Skeletal muscle satellite cell (primary cell): ENCODE measurements around the gene STON1.
"Not testable (repeated sequence)": the region's sequence is repeated elsewhere in the genome, so short reads cannot be mapped to it uniquely, and the experiment has no call there.

Source experiments
- H3K27me3 ChIP-seq: 2 replicates; pipeline ENCODE4 v1.7.0; 2013; ENCODE audit warnings: low read length; ENCODE audit not compliant: control insufficient read depth, insufficient read depth
- H3K36me3 ChIP-seq: 2 replicates; pipeline ENCODE4 v1.7.0; 2013; ENCODE audit warnings: mild to moderate bottlenecking, control low read depth, low read length; ENCODE audit not compliant: insufficient read depth
- H3K4me1 ChIP-seq: 2 replicates; pipeline ENCODE4 v1.7.0; 2013; ENCODE audit warnings: low read length; ENCODE audit not compliant: control insufficient read depth, insufficient read depth
- H3K4me2 ChIP-seq: 2 replicates; pipeline ENCODE4 v1.7.0; 2013; ENCODE audit warnings: mild to moderate bottlenecking, low read length
- H3K4me3 ChIP-seq: 2 replicates; pipeline ENCODE4 v1.7.0; 2013; ENCODE audit warnings: low read length
- H3K9ac ChIP-seq: 2 replicates; pipeline ENCODE4 v1.7.0; 2013; ENCODE audit warnings: mild to moderate bottlenecking, low read depth, low read length, moderate library complexity
- H3K9me3 ChIP-seq: replicated peaks from 2 replicates; pipeline ENCODE4 v1.7.0; 2013; ENCODE audit warnings: mild to moderate bottlenecking, control low read depth, low read length

Gene STON1

DNA sequence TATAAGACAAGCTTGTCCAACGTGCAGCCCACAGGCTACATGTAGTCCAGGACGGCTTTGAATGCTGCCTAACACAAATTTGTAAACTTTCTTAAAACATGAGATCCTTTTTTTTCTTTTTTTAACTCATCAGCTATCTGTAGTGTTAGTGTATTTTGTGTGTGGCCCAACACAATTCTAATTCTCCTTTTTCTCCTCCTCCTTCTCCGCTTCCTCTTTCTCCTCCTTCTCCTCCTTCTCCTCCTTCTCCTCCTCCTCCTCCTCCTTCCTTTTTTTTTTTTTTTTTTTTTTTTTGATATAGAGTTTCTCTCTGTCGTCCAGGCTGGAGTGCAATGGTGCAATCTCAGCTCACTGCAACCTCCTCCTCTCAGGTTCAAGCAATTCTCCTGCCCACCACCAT, 48.4 kb downstream of the STON1 start:
- no peak overlapping the region for H3K9ac ChIP-seq
- no peaks in the 10 kb centered on the region for H3K4me1 ChIP-seq
- no peak overlapping the region for H3K4me3 ChIP-seq
- no peak overlapping the region for H3K4me2 ChIP-seq
- H3K27me3 ChIP-seq: no peaks in the 10 kb centered on the region
- H3K36me3 ChIP-seq: peaks cover 12% of the 10 kb centered on the region
- H3K9me3 ChIP-seq: no peaks in the 10 kb centered on the region

DNA sequence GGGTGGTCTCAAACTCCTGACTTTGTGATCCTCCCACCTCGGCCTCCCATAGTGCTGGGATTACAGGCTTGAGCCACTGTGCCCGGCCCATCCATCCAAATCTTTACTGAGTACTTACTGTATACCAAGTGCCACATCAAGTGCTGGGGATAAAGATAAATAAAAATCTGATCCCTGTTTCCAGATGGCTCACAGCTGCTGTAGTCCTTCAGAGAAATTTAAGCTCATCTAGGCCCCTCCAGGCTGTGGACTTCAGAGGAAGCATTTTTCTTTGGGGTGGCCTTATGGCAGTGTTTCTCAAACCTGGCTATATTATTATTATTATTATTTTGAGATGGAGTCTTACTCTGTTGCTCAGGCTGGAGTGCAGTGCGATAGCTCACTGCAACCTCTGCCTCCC, 54.0 kb downstream of the STON1 start:
- Histone ChIP-seq H3K27me3 (no peaks in the 10 kb centered on the region), H3K4me2 (no peak overlapping the region), H3K4me1 (no peaks in the 10 kb centered on the region), H3K36me3 (peaks cover 12% of the 10 kb centered on the region), H3K4me3 (no peak overlapping the region), H3K9ac (no peak overlapping the region), H3K9me3 (no peaks in the 10 kb centered on the region)

DNA sequence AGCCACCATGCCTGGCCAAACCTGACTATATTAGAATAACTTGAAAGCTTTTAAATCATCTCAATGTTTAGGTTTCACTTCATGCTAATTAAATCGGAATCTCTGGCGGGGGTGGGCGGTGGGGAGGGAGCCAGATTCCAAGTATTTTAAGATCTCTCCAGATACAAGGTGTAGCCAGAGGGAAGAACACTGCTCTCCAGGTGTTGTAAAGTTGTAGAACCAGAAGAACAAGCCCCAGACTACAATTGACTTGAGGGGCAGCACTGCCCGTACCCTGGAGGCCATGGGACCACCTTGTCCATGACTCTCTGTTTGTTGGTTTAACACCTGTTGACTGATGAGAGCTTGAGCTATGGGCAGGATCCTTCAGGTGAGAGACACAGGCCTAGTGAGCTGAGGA, 54.6 kb downstream of the STON1 start:
- Histone ChIP-seq H3K4me2 (no peak overlapping the region), H3K4me3 (no peak overlapping the region), H3K27me3 (no peaks in the 10 kb centered on the region), H3K9ac (no peak overlapping the region), H3K36me3 (peaks cover 12% of the 10 kb centered on the region), H3K9me3 (no peaks in the 10 kb centered on the region), H3K4me1 (no peaks in the 10 kb centered on the region)

DNA sequence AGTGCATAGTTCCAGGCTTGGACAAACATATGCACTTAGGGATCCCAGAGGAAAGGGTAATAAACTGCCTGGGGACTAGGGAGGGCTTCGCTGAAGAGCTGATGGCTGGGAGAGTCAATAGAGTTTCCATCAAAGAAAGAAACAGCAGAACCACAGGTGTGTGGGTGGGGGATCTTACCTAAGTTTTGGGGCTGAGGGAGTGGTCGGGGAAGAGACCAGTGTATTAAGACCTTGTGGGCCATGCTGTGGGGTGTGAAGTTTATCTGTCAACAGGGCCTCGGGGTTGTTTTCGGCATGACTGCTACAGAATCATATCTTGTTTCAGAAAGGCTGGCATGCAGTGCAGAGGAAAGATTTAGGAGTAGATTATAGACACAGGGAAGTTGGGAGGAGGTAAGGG, 56.5 kb downstream of the STON1 start:
- Histone ChIP-seq H3K9ac (no peak overlapping the region), H3K27me3 (no peaks in the 10 kb centered on the region), H3K4me3 (no peak overlapping the region), H3K4me2 (no peak overlapping the region), H3K4me1 (no peaks in the 10 kb centered on the region), H3K36me3 (peaks cover 2% of the 10 kb centered on the region), H3K9me3 (no peaks in the 10 kb centered on the region)

DNA sequence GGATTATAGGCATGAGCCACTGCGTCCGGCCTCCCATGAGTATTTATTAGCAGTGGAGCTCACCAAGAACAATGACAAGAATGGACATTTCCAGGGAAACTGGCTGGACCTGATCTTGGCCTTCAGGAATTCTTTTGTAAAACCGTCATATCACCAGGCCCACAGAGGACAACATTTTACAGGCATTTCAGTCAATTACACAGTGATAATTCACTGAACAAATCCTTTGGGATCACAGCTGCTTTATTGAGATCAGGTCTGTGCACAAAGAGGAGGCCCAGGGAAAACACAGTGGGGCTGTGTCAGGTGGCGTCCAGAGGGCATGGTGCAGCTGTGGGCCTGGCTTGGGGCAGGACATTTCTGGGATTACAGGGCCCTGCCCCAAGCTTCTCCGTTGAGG, 57.6 kb downstream of the STON1 start:
- Histone ChIP-seq H3K4me2 (no peak overlapping the region), H3K4me1 (no peaks in the 10 kb centered on the region), H3K9me3 (no peaks in the 10 kb centered on the region), H3K9ac (no peak overlapping the region), H3K27me3 (no peaks in the 10 kb centered on the region), H3K36me3 (no peaks in the 10 kb centered on the region), H3K4me3 (no peak overlapping the region)

DNA sequence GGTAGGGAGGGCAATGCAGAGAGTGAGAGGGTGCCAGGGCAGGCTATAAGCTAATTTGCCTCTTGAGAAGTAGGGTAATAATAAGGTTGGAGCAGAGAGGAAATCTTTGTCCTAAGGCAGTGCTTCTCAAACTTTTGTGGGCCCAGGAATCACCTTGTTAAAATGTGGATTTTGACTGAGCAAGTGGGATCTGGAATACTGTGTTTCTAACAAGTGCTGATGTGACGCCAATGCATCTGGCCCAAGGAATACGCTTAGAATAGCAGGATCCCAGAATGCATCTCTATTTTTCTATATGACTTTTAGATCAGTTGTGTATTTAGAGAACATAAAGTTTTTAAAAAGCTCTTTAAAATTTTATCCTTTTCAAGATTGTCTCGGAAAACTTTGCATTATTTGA, 58.0 kb downstream of the STON1 start:
- no peak overlapping the region for H3K4me2 ChIP-seq
- H3K36me3 ChIP-seq: no peaks in the 10 kb centered on the region
- H3K9me3 ChIP-seq: no peaks in the 10 kb centered on the region

DNA sequence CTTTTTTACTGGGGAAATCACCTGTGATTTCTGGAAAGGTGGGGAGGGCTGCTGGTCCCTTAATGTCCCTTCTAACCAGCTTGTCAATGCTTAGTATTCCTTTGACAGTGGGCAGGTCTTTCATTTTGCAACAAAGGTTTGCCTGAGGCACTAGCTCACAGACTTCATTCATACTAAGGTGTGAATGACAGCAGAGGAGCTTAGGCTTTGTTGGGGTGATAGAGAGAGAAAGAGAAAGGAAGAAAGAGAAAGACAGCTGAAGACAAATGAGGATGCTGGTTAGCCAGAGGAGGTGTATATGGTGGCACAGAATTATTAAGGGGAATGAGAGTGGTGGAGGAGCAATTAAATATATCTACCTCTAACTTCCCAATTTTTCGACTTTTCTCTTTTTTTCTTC, 58.8 kb downstream of the STON1 start:
- no peak overlapping the region for H3K4me2 ChIP-seq
- no peaks in the 10 kb centered on the region for H3K27me3 ChIP-seq
- H3K4me3 ChIP-seq: no peak overlapping the region
- H3K9me3 ChIP-seq: no peaks in the 10 kb centered on the region
- H3K4me1 ChIP-seq: no peaks in the 10 kb centered on the region
- H3K36me3 ChIP-seq: no peaks in the 10 kb centered on the region
- no peak overlapping the region for H3K9ac ChIP-seq

More for the DNA sequence above, 58.0 kb downstream of the STON1 start:
- Histone ChIP-seq H3K9ac (no peak overlapping the region), H3K27me3 (no peaks in the 10 kb centered on the region), H3K4me1 (no peaks in the 10 kb centered on the region), H3K4me3 (no peak overlapping the region)

DNA sequence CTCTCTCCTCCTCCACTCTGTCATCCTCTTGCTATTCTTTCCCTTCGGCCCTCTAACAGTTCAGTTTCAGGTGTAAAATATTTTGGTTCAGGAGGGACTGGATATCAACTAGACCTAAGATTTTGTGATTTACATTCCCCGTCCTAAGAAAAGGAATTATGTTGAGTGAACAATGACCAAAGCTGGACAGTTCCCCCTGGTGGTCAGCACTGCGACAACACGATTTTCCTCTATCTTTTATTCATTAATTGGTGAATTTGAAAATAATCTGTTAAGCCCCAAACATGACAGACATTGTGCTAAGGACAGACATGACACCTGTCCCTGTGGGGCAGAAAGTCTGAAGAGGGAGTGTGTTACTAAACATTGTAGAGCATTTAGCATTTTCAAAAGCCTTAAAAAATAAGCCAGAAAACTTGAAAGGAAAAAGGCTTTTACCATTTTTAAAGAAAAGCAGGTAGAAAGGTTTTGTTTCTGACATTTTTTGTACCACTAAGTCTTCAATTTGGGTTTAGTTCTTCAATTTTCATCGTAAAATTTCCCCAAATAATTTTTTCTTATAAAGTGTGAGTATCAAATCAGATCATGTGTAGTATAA, 59.3 kb downstream of the STON1 start:
- no peaks in the 10 kb centered on the region for H3K9me3 ChIP-seq
- no peak overlapping the region for H3K4me3 ChIP-seq
- H3K4me1 ChIP-seq: no peaks in the 10 kb centered on the region
- no peak overlapping the region for H3K9ac ChIP-seq
- no peaks in the 10 kb centered on the region for H3K36me3 ChIP-seq
- H3K4me2 ChIP-seq: no peak overlapping the region
- H3K27me3 ChIP-seq: no peaks in the 10 kb centered on the region

DNA sequence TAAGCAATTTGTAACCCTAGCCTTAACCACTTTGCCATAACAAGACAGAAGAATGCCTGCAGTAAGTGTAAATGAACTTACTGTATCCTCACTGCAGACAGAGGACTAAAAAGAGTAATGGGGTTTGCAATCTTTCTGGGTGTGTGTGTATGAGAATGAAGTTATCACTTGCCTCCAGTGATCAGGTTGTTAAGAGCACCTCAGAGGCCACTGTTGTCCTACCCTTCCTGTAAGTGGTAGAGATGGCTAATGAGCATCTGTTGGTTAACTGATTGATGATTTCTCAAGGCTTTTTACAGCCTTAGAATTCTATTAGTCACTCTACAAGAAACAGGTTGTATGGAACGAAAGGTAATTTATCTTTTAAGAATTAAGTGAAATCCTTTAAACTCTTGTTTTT, 60.1 kb downstream of the STON1 start:
- no peaks in the 10 kb centered on the region for H3K9me3 ChIP-seq
- peaks cover under 1% of the 10 kb centered on the region for H3K36me3 ChIP-seq
- no peaks in the 10 kb centered on the region for H3K4me1 ChIP-seq
- H3K9ac ChIP-seq: no peak overlapping the region
- H3K4me3 ChIP-seq: no peak overlapping the region
- H3K4me2 ChIP-seq: no peak overlapping the region
- no peaks in the 10 kb centered on the region for H3K27me3 ChIP-seq

DNA sequence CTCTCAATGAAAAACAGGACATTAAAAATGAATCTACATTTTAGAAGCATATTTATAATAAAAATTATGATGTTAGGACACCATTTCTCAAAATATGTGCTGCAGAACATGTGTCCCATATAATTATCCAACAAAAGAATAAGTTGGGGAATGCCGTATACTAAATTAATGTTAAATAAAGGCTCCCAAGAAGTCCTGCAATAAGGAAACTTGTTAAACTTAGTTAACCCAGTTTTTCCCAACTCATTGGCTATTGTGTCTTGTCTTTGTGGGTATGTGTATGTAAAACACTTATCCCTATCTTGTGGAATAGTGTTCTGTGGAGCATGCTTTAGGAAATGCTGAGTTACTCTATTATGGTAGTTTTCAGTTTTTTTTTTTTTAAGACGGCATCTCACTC, 62.1 kb downstream of the STON1 start:
- Histone ChIP-seq H3K27me3 (no peaks in the 10 kb centered on the region), H3K9me3 (no peaks in the 10 kb centered on the region), H3K4me2 (no peak overlapping the region), H3K9ac (no peak overlapping the region), H3K4me1 (no peaks in the 10 kb centered on the region), H3K4me3 (no peak overlapping the region), H3K36me3 (peaks cover 3% of the 10 kb centered on the region)

DNA sequence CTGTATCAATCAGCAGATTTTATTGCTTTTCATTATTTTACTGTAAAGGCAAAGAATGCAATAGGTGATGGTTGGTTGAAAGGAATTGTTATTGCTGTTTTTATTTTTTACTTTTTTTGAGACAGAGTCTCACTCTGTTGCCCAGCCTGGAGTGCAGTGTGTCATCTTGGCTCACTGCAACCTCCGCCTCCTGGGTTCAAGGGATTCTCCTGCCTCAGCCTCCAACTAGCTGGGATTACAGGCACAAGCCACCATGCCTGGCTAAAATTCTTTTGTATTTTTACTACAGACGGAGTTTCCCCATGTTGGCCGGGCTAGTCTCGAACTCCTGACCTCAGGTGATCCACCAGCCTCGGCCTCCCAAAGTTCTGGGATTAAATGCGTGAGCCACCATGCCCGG, 66.8 kb downstream of the STON1 start:
- not testable (repeated sequence) for H3K4me2 ChIP-seq, H3K27me3 ChIP-seq, H3K36me3 ChIP-seq, H3K9me3 ChIP-seq, H3K4me1 ChIP-seq, H3K9ac ChIP-seq, H3K4me3 ChIP-seq

DNA sequence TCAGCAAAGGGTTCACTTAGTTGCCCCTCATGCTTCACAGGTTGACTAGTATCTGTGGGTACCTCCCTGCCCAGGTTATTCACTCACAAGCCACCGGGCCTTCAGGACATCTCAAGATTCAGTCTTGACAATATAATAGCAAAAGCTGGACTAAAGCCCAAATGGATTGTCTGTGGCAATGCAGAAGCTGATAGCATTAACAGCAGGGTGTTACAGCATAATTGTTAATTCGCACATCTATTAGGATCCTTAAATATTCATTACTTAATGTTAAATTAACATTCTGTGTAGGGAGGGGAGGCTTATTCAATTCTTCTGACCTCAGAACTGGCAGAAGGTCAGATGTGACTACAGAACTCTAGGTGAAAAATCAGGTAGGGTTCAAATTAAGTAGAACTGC, 67.5 kb downstream of the STON1 start:
- peaks cover 8% of the 10 kb centered on the region for H3K4me1 ChIP-seq
- no peak overlapping the region for H3K4me2 ChIP-seq
- peaks cover 3% of the 10 kb centered on the region for H3K36me3 ChIP-seq
- H3K4me3 ChIP-seq: no peak overlapping the region
- H3K27me3 ChIP-seq: no peaks in the 10 kb centered on the region
- H3K9ac ChIP-seq: no peak overlapping the region
- no peaks in the 10 kb centered on the region for H3K9me3 ChIP-seq
